ENCODE measurements around the gene CLDN20. TPM values are rescaled to one million over a fixed set of nuclear protein-coding genes. Genes with fewer than 3 reads are reported as not detected.
"Not testable (repeated sequence)": the region's sequence is repeated elsewhere in the genome, so short reads cannot be mapped to it uniquely, and the experiment has no call there.

The CLDN20 gene
- not detected for total RNA-seq

- Mint-ChIP-seq H3K4me3 (no peak within 1 kb of the TSS), H3K27me3 (ENCODE audit: low read depth) (no peaks in the 10 kb centered on the region), H3K27ac (no peak within 1 kb of the TSS), H3K36me3 (ENCODE audit: low read depth) (peaks cover 11% of the 10 kb centered on the region), H3K9me3 (ENCODE audit: insufficient read depth) (no peaks in the 10 kb centered on the region), H3K4me1 (ENCODE audit: low read depth) (peaks cover 8% of the 10 kb centered on the region)
- ChIA-PET CTCF (interaction anchor here (1.0 kb wide), 1 partner anchor 336 kb away, joined by 3 read pairs; no protein-coding TSS in a partner anchor), POLR2A (no interaction called here)
- DNase-seq (no peak), ATAC-seq (no peak)
Observed at GRCh38 chr6:155263373-155264063, at the start of gene CLDN20. Gene CLDN20, plus strand, starts transcription at chr6:155264013. Its CDS starts 11,707 bp downstream, at chr6:155275720.

GRCh38 chr6:155215906-155216305, 47.9 kb upstream of the CLDN20 start:
- ATAC-seq (no peak), DNase-seq (no peak)
- Mint-ChIP-seq H3K27ac (no peak overlapping the region), H3K9me3 (ENCODE audit: insufficient read depth) (no peaks in the 10 kb centered on the region), H3K4me1 (ENCODE audit: low read depth) (no peaks in the 10 kb centered on the region), H3K4me3 (no peak overlapping the region), H3K36me3 (ENCODE audit: low read depth) (no peaks in the 10 kb centered on the region), H3K27me3 (ENCODE audit: low read depth) (no peaks in the 10 kb centered on the region)
- CTCF ChIA-PET, result no interaction called here
- POLR2A ChIA-PET, result interaction anchor here (0.6 kb wide), 1 partner anchor 28 kb away, joined by 3 read pairs; no protein-coding TSS in a partner anchor

- Mint-ChIP-seq H3K4me1 (ENCODE audit: low read depth) (no peaks in the 10 kb centered on the region), H3K27me3 (ENCODE audit: low read depth) (no peaks in the 10 kb centered on the region), H3K36me3 (ENCODE audit: low read depth) (no peaks in the 10 kb centered on the region), H3K27ac (no peak overlapping the region), H3K4me3 (no peak overlapping the region), H3K9me3 (ENCODE audit: insufficient read depth) (no peaks in the 10 kb centered on the region)
- DNase-seq (no peak), ATAC-seq (no peak)
- ChIA-PET CTCF (no interaction called here), POLR2A (no interaction called here)
Observed at GRCh38 chr6:155216312-155217046, 47.3 kb upstream of the CLDN20 start.

- CTCF ChIA-PET; H3K9me3 Mint-ChIP-seq (ENCODE audit: insufficient read depth); H3K4me3 Mint-ChIP-seq; H3K36me3 Mint-ChIP-seq (ENCODE audit: low read depth); H3K27ac Mint-ChIP-seq; DNase-seq; POLR2A ChIA-PET; H3K27me3 Mint-ChIP-seq (ENCODE audit: low read depth); H3K4me1 Mint-ChIP-seq (ENCODE audit: low read depth); ATAC-seq: not testable (repeated sequence)
Observed at GRCh38 chr6:155218711-155219110, 45.1 kb upstream of the CLDN20 start.

- Mint-ChIP-seq H3K27me3 (ENCODE audit: low read depth) (no peaks in the 10 kb centered on the region), H3K4me1 (ENCODE audit: low read depth) (peaks cover 9% of the 10 kb centered on the region), H3K36me3 (ENCODE audit: low read depth) (no peaks in the 10 kb centered on the region), H3K4me3 (no peak overlapping the region), H3K9me3 (ENCODE audit: insufficient read depth) (no peaks in the 10 kb centered on the region), H3K27ac (no peak overlapping the region)
- no peak for DNase-seq
- no peak for ATAC-seq
- ChIA-PET POLR2A (no interaction called here), CTCF (no interaction called here)
Observed at GRCh38 chr6:155219299-155219698, 44.5 kb upstream of the CLDN20 start.

- POLR2A ChIA-PET, result no interaction called here
Observed at GRCh38 chr6:155219858-155220301, 43.9 kb upstream of the CLDN20 start.

GRCh38 chr6:155221086-155221485, 42.7 kb upstream of the CLDN20 start:
- ChIA-PET CTCF (no interaction called here), POLR2A (no interaction called here)
- peaks cover 14% of the 10 kb centered on the region for H3K4me1 Mint-ChIP-seq (ENCODE audit: low read depth)
- no peak for ATAC-seq
- H3K27ac Mint-ChIP-seq, result no peak overlapping the region
- no peak for DNase-seq
- H3K27me3 Mint-ChIP-seq (ENCODE audit: low read depth), result no peaks in the 10 kb centered on the region
- no peaks in the 10 kb centered on the region for H3K36me3 Mint-ChIP-seq (ENCODE audit: low read depth)
- no peak overlapping the region for H3K4me3 Mint-ChIP-seq
- no peaks in the 10 kb centered on the region for H3K9me3 Mint-ChIP-seq (ENCODE audit: insufficient read depth)

More at GRCh38 chr6:155219858-155220301, 43.9 kb upstream of the CLDN20 start:
- no peak overlapping the region for H3K4me3 Mint-ChIP-seq
- ATAC-seq (no peak), DNase-seq (no peak)
- no peaks in the 10 kb centered on the region for H3K27me3 Mint-ChIP-seq (ENCODE audit: low read depth)
- H3K9me3 Mint-ChIP-seq (ENCODE audit: insufficient read depth), result no peaks in the 10 kb centered on the region
- no peaks in the 10 kb centered on the region for H3K36me3 Mint-ChIP-seq (ENCODE audit: low read depth)
- H3K4me1 Mint-ChIP-seq (ENCODE audit: low read depth), result peaks cover 14% of the 10 kb centered on the region
- no peak overlapping the region for H3K27ac Mint-ChIP-seq
- CTCF ChIA-PET, result no interaction called here

- ATAC-seq (no peak), DNase-seq (no peak)
- no peaks in the 10 kb centered on the region for H3K9me3 Mint-ChIP-seq (ENCODE audit: insufficient read depth)
- no peak overlapping the region for H3K4me3 Mint-ChIP-seq
- no peak overlapping the region for H3K27ac Mint-ChIP-seq
- POLR2A ChIA-PET, result no interaction called here
- H3K4me1 Mint-ChIP-seq (ENCODE audit: low read depth), result peaks cover 14% of the 10 kb centered on the region
- no peaks in the 10 kb centered on the region for H3K27me3 Mint-ChIP-seq (ENCODE audit: low read depth)
- H3K36me3 Mint-ChIP-seq (ENCODE audit: low read depth), result no peaks in the 10 kb centered on the region
- CTCF ChIA-PET, result interaction anchor here (1.0 to 2.4 kb wide), 4 partner anchors 39 to 547 kb away, joined by 3 to 8 read pairs (median 4); no protein-coding TSS in a partner anchor
Observed at GRCh38 chr6:155222506-155222905, 41.3 kb upstream of the CLDN20 start.

- H3K9me3 Mint-ChIP-seq (ENCODE audit: insufficient read depth), result no peaks in the 10 kb centered on the region
- no peaks in the 10 kb centered on the region for H3K27me3 Mint-ChIP-seq (ENCODE audit: low read depth)
- ChIA-PET CTCF (interaction anchor here (0.8 to 2.4 kb wide), 4 partner anchors 16 to 548 kb away, joined by 3 to 8 read pairs (median 4); no protein-coding TSS in a partner anchor), POLR2A (no interaction called here)
- H3K36me3 Mint-ChIP-seq (ENCODE audit: low read depth), result no peaks in the 10 kb centered on the region
- peak; percentile 85 for ATAC-seq
- DNase-seq, result peak; percentile 54
- H3K27ac Mint-ChIP-seq, result peak overlapping the region; percentile 36
- H3K4me3 Mint-ChIP-seq, result no peak overlapping the region
- H3K4me1 Mint-ChIP-seq (ENCODE audit: low read depth), result peaks cover 14% of the 10 kb centered on the region
Observed at GRCh38 chr6:155223646-155224451, 40.0 kb upstream of the CLDN20 start.

GRCh38 chr6:155224618-155225017, 39.2 kb upstream of the CLDN20 start:
- H3K27me3 Mint-ChIP-seq (ENCODE audit: low read depth), result no peaks in the 10 kb centered on the region
- DNase-seq, result no peak
- ChIA-PET POLR2A (no interaction called here), CTCF (interaction anchor here (0.8 to 2.4 kb wide), 3 partner anchors 16 to 549 kb away, joined by 3 to 8 read pairs (median 6); no protein-coding TSS in a partner anchor)
- ATAC-seq, result no peak
- H3K36me3 Mint-ChIP-seq (ENCODE audit: low read depth), result no peaks in the 10 kb centered on the region
- H3K4me3 Mint-ChIP-seq, result no peak overlapping the region
- H3K9me3 Mint-ChIP-seq (ENCODE audit: insufficient read depth), result no peaks in the 10 kb centered on the region
- H3K27ac Mint-ChIP-seq, result peak overlapping the region; percentile 36
- H3K4me1 Mint-ChIP-seq (ENCODE audit: low read depth), result peaks cover 14% of the 10 kb centered on the region

- ATAC-seq (no peak), DNase-seq (no peak)
- no peak overlapping the region for H3K4me3 Mint-ChIP-seq
- POLR2A ChIA-PET, result interaction anchor here (0.6 kb wide), 1 partner anchor 9 kb away, joined by 4 read pairs; no protein-coding TSS in a partner anchor
- no peaks in the 10 kb centered on the region for H3K9me3 Mint-ChIP-seq (ENCODE audit: insufficient read depth)
- no peak overlapping the region for H3K27ac Mint-ChIP-seq
- H3K27me3 Mint-ChIP-seq (ENCODE audit: low read depth), result peaks cover 2% of the 10 kb centered on the region
- CTCF ChIA-PET, result no interaction called here
- no peaks in the 10 kb centered on the region for H3K36me3 Mint-ChIP-seq (ENCODE audit: low read depth)
- peaks cover 14% of the 10 kb centered on the region for H3K4me1 Mint-ChIP-seq (ENCODE audit: low read depth)
Observed at GRCh38 chr6:155227046-155227445, 36.8 kb upstream of the CLDN20 start.
